Liver (tissue), 9 donors: ENCODE data around the gene PAK4. TPM values are rescaled to one million over a fixed set of nuclear protein-coding genes. Genes with fewer than 3 reads are reported as not detected.
A peak's percentile ranks its signal among the peaks of the same experiment; 100 is the strongest.

Source experiments
- DNase-seq: peaks from one replicate; pipeline ENCODE4 v3.0.0-alpha.2; 2017; ENCODE audit warnings: low spot score
- H3K27ac ChIP-seq, 2 donors: one replicate each; pipeline ENCODE4 v1.7.0; 2013; ENCODE audit warnings: inconsistent platforms in 2 of 2, low read length in 2 of 2, control low read depth in 1 of 2, low read depth in 1 of 2, mild to moderate bottlenecking in 1 of 2
- H3K27me3 ChIP-seq, 4 donors: one replicate each; pipeline versions ENCODE4 v1.6.1 to v1.7.0; 2013; ENCODE audit warnings: low read length in 3 of 4, inconsistent platforms in 1 of 4, mild to moderate bottlenecking in 1 of 4, moderate library complexity in 1 of 4; ENCODE audit not compliant: control insufficient read depth in 4 of 4, insufficient read depth in 4 of 4
- H3K36me3 ChIP-seq, 4 donors: one replicate each; pipeline versions ENCODE4 v1.6.1 to v1.7.0; 2013; ENCODE audit warnings: low read length in 3 of 4, mild to moderate bottlenecking in 3 of 4, low read depth in 1 of 4, moderate library complexity in 1 of 4; ENCODE audit not compliant: control insufficient read depth in 4 of 4, insufficient read depth in 3 of 4
- H3K4me1 ChIP-seq, 4 donors: one replicate each; pipeline versions ENCODE4 v1.6.1 to v1.7.0; 2013; ENCODE audit warnings: low read length in 3 of 4, mild to moderate bottlenecking in 3 of 4, moderate library complexity in 1 of 4; ENCODE audit not compliant: control insufficient read depth in 4 of 4, insufficient read depth in 4 of 4
- H3K4me3 ChIP-seq, 3 donors: one replicate each; pipeline versions ENCODE4 v1.6.1 to v1.7.0; 2013; ENCODE audit warnings: low read length in 3 of 3, control low read depth in 1 of 3, low read depth in 1 of 3, mild to moderate bottlenecking in 1 of 3
- H3K9ac ChIP-seq, 2 donors: one replicate each; pipeline ENCODE4 v1.7.0; 2013; ENCODE audit warnings: low read length in 2 of 2, mild to moderate bottlenecking in 2 of 2, moderate library complexity in 2 of 2, control low read depth in 1 of 2, low read depth in 1 of 2
- H3K9me3 ChIP-seq, 4 donors: one replicate each; pipeline versions ENCODE4 v1.6.1 to v1.7.0; 2013; ENCODE audit warnings: low read length in 3 of 4; ENCODE audit not compliant: control insufficient read depth in 4 of 4
- CTCF ChIP-seq: fragments of 150-350 bp; IDR thresholded peaks from 2 replicates; pipeline ENCODE4 v1.5.1; 2017; ENCODE audit warnings: improper control_type of control experiment, low read depth, low read length; ENCODE audit not compliant: missing input control
- EGR1 ChIP-seq, 2 donors: IDR thresholded peaks; 2 replicates each; pipeline ENCODE4 v1.6.1; 2016 to 2018; ENCODE audit warnings: antibody characterized with exemption in 2 of 2, low read depth in 2 of 2
- FOXA2 ChIP-seq: IDR thresholded peaks from 2 replicates; pipeline ENCODE4 v1.6.1; 2016; ENCODE audit warnings: antibody characterized with exemption
- HNF4G ChIP-seq: IDR thresholded peaks from 2 replicates; pipeline ENCODE4 v1.6.1; 2016; ENCODE audit warnings: antibody characterized with exemption
- JUND ChIP-seq, 2 donors: IDR thresholded peaks; 2 replicates each; pipeline ENCODE4 v1.6.1; 2016; ENCODE audit warnings: antibody characterized with exemption in 2 of 2
- NR2F2 ChIP-seq: IDR thresholded peaks from 2 replicates; pipeline ENCODE4 v1.6.1; 2016; ENCODE audit warnings: antibody characterized with exemption
- RAD21 ChIP-seq, 2 donors: IDR thresholded peaks; 2 replicates each; pipeline ENCODE4 v1.6.1; 2016; ENCODE audit warnings: antibody characterized with exemption in 2 of 2, mild to moderate bottlenecking in 2 of 2
- TAF1 ChIP-seq: conservative IDR thresholded peaks from 2 replicates; pipeline ENCODE4 v1.6.1; 2016; ENCODE audit warnings: antibody characterized with exemption, mild to moderate bottlenecking
- WGBS: extraction: QIAGEN DNeasy Blood & Tissue Kit; methylation state at CpG from one replicate; pipeline ENCODE4 v1.1.7; 2013; 5-methylcytosine and 5-hydroxymethylcytosine counted together
- polyA plus RNA-seq, 2 donors: library from polyadenylated mRNA; stranded (reverse) in 1 of 2; unstranded in 1 of 2; fragments of 200-250 nt in 1 of 2; fragments of >200 nt in 1 of 2; fragmentation: Nextera tagmentation in 1 of 2; extraction: Ambion mirVana in 1 of 2; gene quantifications; one replicate each; pipeline versions ENCODE4 v1.2.1 to v1.2.3, GENCODE V29; 2013 to 2015
- total RNA-seq, 2 donors: library from RNA; depleted of rRNA; stranded (reverse); fragments of >200 nt; gene quantifications; one replicate each; pipeline ENCODE4 v1.2.3, GENCODE V29; 2014
- TF ChIP-seq, protein P1 (sequence below): IDR thresholded peaks from 2 replicates; pipeline ENCODE4 v1.6.1; 2016; ENCODE audit warnings: antibody characterized with exemption
- TF ChIP-seq, protein P2 (sequence below): IDR thresholded peaks from 2 replicates; pipeline ENCODE4 v1.6.1; 2016; ENCODE audit warnings: antibody characterized with exemption, mild to moderate bottlenecking
- donor health status: healthy.
- donor health status: healthy.
- donor health status: healthy.
- donor health status: healthy.
- donor health status: healthy.

PAK4 gene
- total and polyA plus RNA-seq, 4 donors: 5.4 to 16.6 (median 7.7) TPM

DNA sequence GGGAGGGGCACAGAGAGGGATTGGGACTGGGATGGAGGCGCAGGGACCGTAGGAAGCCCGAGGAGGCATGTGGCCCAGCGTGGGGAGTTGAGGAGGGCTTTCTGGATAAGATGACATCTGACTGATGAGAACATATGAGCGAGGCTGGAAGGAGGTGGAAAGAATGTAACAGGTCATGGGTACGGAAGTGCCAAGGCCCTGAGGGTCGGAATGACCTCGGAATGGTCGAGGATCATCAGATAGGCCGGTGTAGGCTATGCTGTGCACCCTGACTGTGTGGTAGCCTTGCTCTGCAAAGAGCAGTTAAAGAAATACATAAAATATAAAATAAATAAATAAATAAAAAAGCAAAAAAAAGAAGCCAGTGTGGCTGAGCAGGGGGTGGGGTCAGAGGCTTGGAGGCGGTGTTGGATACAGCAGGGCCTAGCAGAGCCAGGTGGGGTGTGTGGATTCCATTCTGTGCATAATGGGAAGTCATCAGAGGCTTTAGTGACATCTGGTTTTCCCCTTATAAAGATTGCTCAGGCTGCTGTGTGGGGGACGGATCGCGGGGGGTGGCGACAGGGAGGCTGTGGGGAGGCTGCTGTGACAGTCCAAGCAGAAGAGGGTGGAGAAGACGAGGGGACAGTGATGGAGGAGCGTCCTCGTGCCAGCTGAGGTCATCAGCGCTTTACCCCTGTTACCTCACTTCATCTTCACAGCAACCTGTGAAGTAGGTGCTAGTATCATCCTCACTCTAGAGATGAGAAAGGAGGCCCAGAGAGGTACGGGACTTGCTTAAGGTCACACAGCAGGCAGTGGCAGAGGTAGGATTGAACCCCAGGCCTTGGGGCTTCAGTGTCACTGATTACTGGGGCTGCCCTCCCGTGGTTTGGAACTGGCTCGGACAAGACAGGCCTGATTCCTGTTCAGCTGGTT is 5.0 kb downstream of the PAK4 start:
- no peak overlapping the region for H3K9ac ChIP-seq
- WGBS: 89% methylated on average over 22 of the region's 22 CpGs
- no peak overlapping the region for H3K27ac ChIP-seq

DNA sequence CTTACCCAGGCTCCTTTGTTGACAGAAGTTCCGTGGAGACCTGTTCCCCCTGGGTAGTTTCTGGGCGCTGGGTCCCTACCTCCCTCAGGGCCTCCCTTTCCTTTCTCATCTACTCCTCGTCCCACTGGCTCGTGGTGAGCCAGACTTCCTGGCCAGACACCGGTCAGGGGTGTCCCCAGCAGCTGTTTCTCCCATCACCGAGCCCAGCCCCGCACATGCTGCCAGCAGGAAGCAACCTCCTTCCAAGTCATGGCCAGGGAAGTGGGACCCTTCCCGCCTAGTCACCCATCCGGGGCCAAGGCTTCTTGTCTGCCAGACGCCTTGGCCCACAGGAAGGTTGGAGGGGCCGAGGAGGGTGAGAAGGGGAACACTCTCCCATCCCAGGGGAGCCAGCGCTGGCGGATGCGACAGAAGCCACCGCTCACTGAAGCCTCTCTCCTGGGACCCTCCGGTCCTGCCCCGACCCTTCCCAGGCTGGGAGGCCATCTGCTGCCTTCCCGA is 5.7 kb downstream of the PAK4 start:
- no peak for DNase-seq
- 68% methylated on average over 18 of the region's 18 CpGs for WGBS

More for the DNA sequence above, 5.0 kb downstream of the PAK4 start:
- no peak for TF ChIP-seq JUND (IDR thresholded peaks at IDR 0.05)
- TF ChIP-seq, protein P1, sequence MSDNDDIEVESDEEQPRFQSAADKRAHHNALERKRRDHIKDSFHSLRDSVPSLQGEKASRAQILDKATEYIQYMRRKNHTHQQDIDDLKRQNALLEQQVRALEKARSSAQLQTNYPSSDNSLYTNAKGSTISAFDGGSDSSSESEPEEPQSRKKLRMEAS: no peak
- no peak for TF ChIP-seq NR2F2
- TF ChIP-seq RAD21 (IDR thresholded peaks at IDR 0.05): no peak
- TF ChIP-seq EGR1 (IDR thresholded peaks at IDR 0.05; ENCODE audit: low read depth in 2 of 2): no peak
- no peak for DNase-seq
- H3K4me3 ChIP-seq: no peak overlapping the region
- no peaks in the 10 kb centered on the region for H3K36me3 ChIP-seq
- H3K27me3 ChIP-seq: no peaks in the 10 kb centered on the region
- no peaks in the 10 kb centered on the region for H3K9me3 ChIP-seq
- peaks cover 17 to 60% (median 49%) of the 10 kb centered on the region in 4 donors for H3K4me1 ChIP-seq

DNA sequence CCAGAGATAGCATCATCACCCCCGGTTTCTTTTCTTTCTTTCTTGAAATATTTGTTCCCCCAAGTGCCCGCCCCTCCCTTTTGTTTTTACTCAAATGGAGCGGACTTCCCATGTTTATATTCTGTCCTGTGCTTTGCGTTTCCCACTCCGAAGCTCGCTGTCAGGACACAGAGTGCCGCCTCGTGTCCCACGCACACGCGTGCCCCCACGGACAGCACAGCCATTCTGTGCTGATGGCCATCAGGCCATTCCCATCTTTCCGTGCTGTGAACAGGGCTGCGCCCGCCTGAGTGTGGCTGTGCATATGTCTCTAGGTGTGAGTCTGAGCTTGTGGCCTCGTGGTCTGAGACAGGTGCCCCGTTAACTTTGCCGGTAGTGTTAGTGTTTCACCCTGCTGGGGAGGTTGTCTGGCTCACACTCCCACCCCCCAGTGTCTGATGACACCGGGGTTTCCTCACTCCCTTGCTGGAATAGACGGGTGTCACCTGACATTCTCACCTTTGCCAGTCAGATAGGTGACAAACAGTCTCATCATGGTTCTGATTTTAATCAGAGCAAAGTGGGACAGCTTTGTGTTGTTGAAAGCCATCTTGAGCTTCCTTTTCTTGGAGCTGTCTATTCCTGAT is 6.9 kb downstream of the PAK4 start:
- Histone ChIP-seq H3K4me3 (no peak overlapping the region), H3K9me3 (no peaks in the 10 kb centered on the region), H3K27ac (peak overlapping the region in 1 of 2 donors; percentile 42), H3K9ac (no peak overlapping the region), H3K36me3 (no peaks in the 10 kb centered on the region), H3K27me3 (no peaks in the 10 kb centered on the region), H3K4me1 (peaks cover 12 to 49% (median 42%) of the 10 kb centered on the region in 4 donors)
- TF ChIP-seq, protein P2, sequence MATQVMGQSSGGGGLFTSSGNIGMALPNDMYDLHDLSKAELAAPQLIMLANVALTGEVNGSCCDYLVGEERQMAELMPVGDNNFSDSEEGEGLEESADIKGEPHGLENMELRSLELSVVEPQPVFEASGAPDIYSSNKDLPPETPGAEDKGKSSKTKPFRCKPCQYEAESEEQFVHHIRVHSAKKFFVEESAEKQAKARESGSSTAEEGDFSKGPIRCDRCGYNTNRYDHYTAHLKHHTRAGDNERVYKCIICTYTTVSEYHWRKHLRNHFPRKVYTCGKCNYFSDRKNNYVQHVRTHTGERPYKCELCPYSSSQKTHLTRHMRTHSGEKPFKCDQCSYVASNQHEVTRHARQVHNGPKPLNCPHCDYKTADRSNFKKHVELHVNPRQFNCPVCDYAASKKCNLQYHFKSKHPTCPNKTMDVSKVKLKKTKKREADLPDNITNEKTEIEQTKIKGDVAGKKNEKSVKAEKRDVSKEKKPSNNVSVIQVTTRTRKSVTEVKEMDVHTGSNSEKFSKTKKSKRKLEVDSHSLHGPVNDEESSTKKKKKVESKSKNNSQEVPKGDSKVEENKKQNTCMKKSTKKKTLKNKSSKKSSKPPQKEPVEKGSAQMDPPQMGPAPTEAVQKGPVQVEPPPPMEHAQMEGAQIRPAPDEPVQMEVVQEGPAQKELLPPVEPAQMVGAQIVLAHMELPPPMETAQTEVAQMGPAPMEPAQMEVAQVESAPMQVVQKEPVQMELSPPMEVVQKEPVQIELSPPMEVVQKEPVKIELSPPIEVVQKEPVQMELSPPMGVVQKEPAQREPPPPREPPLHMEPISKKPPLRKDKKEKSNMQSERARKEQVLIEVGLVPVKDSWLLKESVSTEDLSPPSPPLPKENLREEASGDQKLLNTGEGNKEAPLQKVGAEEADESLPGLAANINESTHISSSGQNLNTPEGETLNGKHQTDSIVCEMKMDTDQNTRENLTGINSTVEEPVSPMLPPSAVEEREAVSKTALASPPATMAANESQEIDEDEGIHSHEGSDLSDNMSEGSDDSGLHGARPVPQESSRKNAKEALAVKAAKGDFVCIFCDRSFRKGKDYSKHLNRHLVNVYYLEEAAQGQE: no peak
- TF ChIP-seq JUND (IDR thresholded peaks at IDR 0.05) (no peak), CTCF (no peak), HNF4G (no peak)
- WGBS: 75% methylated on average over 20 of the region's 20 CpGs
- DNase-seq: no peak

More for the DNA sequence above, 5.7 kb downstream of the PAK4 start:
- TF ChIP-seq FOXA2: no peak
- no peak for TF ChIP-seq TAF1
- no peak for TF ChIP-seq EGR1 (IDR thresholded peaks at IDR 0.05; ENCODE audit: low read depth in 2 of 2)
- peak; percentile 11 for TF ChIP-seq NR2F2
- Histone ChIP-seq H3K4me3 (no peak overlapping the region), H3K4me1 (peaks cover 17 to 60% (median 49%) of the 10 kb centered on the region in 4 donors), H3K27me3 (no peaks in the 10 kb centered on the region), H3K9me3 (no peaks in the 10 kb centered on the region), H3K9ac (no peak overlapping the region), H3K27ac (no peak overlapping the region), H3K36me3 (no peaks in the 10 kb centered on the region)
